Activated naive CD8-positive, alpha-beta T cell treated with anti-CD3 and anti-CD28 coated beads, Interleukin-2, amount 10 ng/mL, durations not matched to agents 7 days and 5 days (primary cell): Measurements from ENCODE around the gene AJAP1. TPM values are rescaled to one million over a fixed set of nuclear protein-coding genes. Genes with fewer than 3 reads are reported as not detected.

Source experiments
- ATAC-seq: fragments of 150-1000 bp; cut with Tn5 transposase; one replicate; pipeline ENCODE4 v1.10.0; 2021; ENCODE audit warnings: low read depth, moderate library complexity
- POLR2A ChIA-PET: fragments of 350-600 bp; sonication (Branson Sonifier 250); formaldehyde crosslinking; loops from one replicate; lab custom pipeline; 2021; ENCODE audit warnings: antibody characterized with exemption; lab: Charles Lee
- DNase-seq: peaks from one replicate; pipeline ENCODE4 v3.0.0; 2021
- H3K27ac Mint-ChIP-seq: one replicate; pipeline ENCODE4 v1.8.0; 2022; ENCODE audit warnings: mild to moderate bottlenecking, mixed read lengths
- H3K27me3 Mint-ChIP-seq: one replicate; pipeline ENCODE4 v1.8.0; 2022; ENCODE audit warnings: mild to moderate bottlenecking, moderate library complexity, mixed read lengths
- H3K36me3 Mint-ChIP-seq: one replicate; pipeline ENCODE4 v1.8.0; 2021; ENCODE audit warnings: mild to moderate bottlenecking, mixed read lengths
- H3K4me1 Mint-ChIP-seq: one replicate; pipeline ENCODE4 v1.8.0; 2021; ENCODE audit warnings: mixed read lengths
- H3K4me3 Mint-ChIP-seq: one replicate; pipeline ENCODE4 v1.8.0; 2022; ENCODE audit warnings: mild to moderate bottlenecking, moderate library complexity, mixed read lengths
- H3K9me3 Mint-ChIP-seq: one replicate; pipeline ENCODE4 v1.8.0; 2021; ENCODE audit warnings: mixed read lengths
- total RNA-seq, 2 experiments: library from RNA; stranded (reverse); gene quantifications; one replicate each; pipeline ENCODE4 v1.2.3, GENCODE V29; 2021

AJAP1 gene
- total RNA-seq, 2 experiments from 2014 or later = not detected

DNA sequence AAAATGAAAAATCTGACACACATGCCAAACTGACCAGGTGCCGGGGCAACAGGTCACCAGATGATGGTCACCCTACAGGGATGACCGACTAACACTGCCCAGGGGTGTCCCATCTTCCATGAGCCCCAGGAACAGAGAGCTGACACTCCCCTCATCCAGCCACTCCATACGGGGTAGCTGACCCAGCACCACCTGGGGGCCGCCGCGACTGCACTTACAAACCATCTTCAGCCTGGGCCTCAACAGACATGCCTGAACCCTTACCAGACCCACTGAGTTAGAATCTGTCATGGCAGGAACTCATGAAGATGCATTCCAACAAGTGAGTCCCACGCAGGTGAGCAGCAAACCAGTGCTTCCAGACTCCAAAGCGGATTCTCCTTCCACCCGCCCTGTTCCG lies 31.6 kb upstream of the AJAP1 start:
- no peaks in the 10 kb centered on the region for H3K9me3 Mint-ChIP-seq
- H3K27me3 Mint-ChIP-seq = no peaks in the 10 kb centered on the region
- H3K4me1 Mint-ChIP-seq = no peaks in the 10 kb centered on the region

GRCh38 chr1:4624141-4624715 lies 30.2 kb upstream of the AJAP1 start:
- Mint-ChIP-seq H3K27me3 (no peaks in the 10 kb centered on the region), H3K4me1 (no peaks in the 10 kb centered on the region), H3K36me3 (no peaks in the 10 kb centered on the region), H3K27ac (no peak overlapping the region), H3K9me3 (no peaks in the 10 kb centered on the region), H3K4me3 (no peak overlapping the region)
- POLR2A ChIA-PET = no interaction called here
- no peak for ATAC-seq
- no peak for DNase-seq

More for the DNA sequence above, 31.6 kb upstream of the AJAP1 start:
- Mint-ChIP-seq H3K27ac (no peak overlapping the region), H3K36me3 (no peaks in the 10 kb centered on the region), H3K4me3 (no peak overlapping the region)
- POLR2A ChIA-PET = no interaction called here
- DNase-seq (no peak), ATAC-seq (no peak)

DNA sequence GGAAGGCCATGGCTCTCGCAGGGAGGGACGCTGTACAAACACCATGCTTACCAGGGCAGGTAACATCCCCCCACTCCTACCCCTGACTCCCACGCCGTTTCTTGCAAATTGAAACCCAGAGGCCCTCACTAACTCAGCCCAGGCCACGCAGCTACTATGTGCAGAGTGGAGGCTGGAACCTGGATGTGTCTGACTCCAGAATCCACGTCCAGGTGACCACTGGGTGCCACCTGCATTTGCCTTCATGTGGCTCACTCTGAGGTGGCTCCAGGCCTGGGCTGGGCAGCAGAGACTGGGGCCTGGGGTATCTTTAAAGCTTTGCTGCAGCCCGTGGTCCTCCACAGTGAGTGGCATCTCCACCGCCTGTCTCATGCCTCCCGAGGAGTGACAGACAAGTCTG lies 29.6 kb upstream of the AJAP1 start:
- DNase-seq (no peak), ATAC-seq (no peak)
- H3K27ac Mint-ChIP-seq = no peak overlapping the region
- H3K27me3 Mint-ChIP-seq = no peaks in the 10 kb centered on the region
- POLR2A ChIA-PET = no interaction called here
- H3K9me3 Mint-ChIP-seq = no peaks in the 10 kb centered on the region
- no peaks in the 10 kb centered on the region for H3K36me3 Mint-ChIP-seq
- H3K4me1 Mint-ChIP-seq = no peaks in the 10 kb centered on the region
- no peak overlapping the region for H3K4me3 Mint-ChIP-seq

DNA sequence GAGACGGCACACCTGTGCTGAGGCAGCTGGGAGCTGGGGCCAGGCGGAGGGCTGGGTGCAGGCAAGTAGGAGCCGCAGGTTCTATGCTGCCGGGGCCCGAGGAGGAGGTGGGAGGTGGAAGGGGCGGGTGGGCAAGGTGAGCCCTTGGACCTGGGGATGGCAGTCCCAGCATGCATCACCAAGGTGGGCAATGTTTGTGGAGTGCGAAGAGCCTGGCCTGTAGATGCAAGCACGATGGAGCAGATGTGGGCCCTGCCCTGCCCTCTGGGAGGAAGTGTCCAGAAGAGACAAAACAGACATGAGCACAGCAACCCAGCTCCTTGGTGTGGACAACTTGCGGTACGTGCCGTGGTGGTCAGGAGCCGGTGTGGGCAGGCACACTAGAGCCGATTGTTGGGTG lies 28.3 kb upstream of the AJAP1 start:
- ATAC-seq (no peak), DNase-seq (no peak)
- Mint-ChIP-seq H3K27ac (no peak overlapping the region), H3K4me3 (no peak overlapping the region), H3K27me3 (no peaks in the 10 kb centered on the region), H3K36me3 (no peaks in the 10 kb centered on the region), H3K4me1 (no peaks in the 10 kb centered on the region), H3K9me3 (no peaks in the 10 kb centered on the region)
- POLR2A ChIA-PET = no interaction called here

GRCh38 chr1:4626560-4627319 lies 27.7 kb upstream of the AJAP1 start:
- Mint-ChIP-seq H3K27ac (no peak overlapping the region), H3K36me3 (no peaks in the 10 kb centered on the region), H3K4me1 (no peaks in the 10 kb centered on the region), H3K9me3 (no peaks in the 10 kb centered on the region), H3K4me3 (no peak overlapping the region), H3K27me3 (no peaks in the 10 kb centered on the region)
- POLR2A ChIA-PET = no interaction called here
- ATAC-seq = no peak
- DNase-seq = no peak

DNA sequence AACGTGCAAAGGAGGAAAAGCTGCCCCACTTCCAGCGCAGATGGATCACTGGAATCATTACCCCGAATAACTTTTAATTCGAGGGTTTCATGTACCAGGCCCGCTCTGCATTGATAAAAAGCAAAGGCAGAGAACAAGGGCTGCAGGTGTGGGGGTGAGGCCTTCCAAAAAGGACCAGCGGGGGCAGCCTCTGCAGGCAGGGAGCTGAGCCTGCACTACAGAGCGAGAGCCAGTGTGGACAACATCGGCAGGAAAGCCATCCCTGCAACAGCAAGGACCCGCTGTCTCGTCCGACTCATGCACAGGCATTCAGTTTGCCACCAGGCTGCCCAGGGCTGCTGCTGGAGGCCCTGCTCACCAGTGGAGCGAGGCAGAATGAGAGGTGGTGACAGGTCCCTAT lies 27.1 kb upstream of the AJAP1 start:
- Mint-ChIP-seq H3K4me1 (no peaks in the 10 kb centered on the region), H3K9me3 (no peaks in the 10 kb centered on the region), H3K4me3 (no peak overlapping the region), H3K27me3 (no peaks in the 10 kb centered on the region), H3K36me3 (no peaks in the 10 kb centered on the region), H3K27ac (no peak overlapping the region)
- DNase-seq (no peak), ATAC-seq (no peak)
- POLR2A ChIA-PET = no interaction called here

DNA sequence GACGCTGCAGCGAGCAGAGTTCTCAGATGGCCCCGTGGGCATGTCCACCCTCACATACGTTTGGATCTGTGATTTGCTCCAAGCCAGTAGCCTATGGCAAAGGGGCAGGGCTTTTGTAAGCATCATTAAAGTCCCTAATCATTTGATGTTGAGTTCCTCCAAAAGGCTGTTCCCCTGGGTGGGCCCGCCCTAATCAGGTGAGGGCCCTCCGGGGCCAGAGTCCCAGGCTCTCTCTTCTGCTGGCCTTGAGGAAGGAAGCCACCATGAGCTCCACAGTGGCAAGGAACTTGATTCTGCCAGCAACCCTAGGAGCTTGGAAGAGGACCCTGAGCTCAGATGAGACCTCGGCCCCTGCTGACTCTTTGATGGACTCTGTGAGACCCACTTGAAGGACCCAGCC lies 25.4 kb upstream of the AJAP1 start:
- Mint-ChIP-seq H3K4me1 (no peaks in the 10 kb centered on the region), H3K36me3 (no peaks in the 10 kb centered on the region), H3K27ac (no peak overlapping the region), H3K27me3 (no peaks in the 10 kb centered on the region), H3K9me3 (no peaks in the 10 kb centered on the region), H3K4me3 (no peak overlapping the region)
- ATAC-seq = no peak
- POLR2A ChIA-PET = no interaction called here
- DNase-seq = no peak

- Mint-ChIP-seq H3K27me3 (no peaks in the 10 kb centered on the region), H3K4me1 (no peaks in the 10 kb centered on the region), H3K9me3 (no peaks in the 10 kb centered on the region), H3K4me3 (no peak overlapping the region), H3K36me3 (no peaks in the 10 kb centered on the region), H3K27ac (no peak overlapping the region)
- DNase-seq = no peak
- POLR2A ChIA-PET = no interaction called here
- ATAC-seq = no peak
Measured at GRCh38 chr1:4630561-4630960, 23.8 kb upstream of the AJAP1 start.

GRCh38 chr1:4631321-4631720 lies 23.1 kb upstream of the AJAP1 start:
- Mint-ChIP-seq H3K4me3 (no peak overlapping the region), H3K36me3 (no peaks in the 10 kb centered on the region), H3K27me3 (peaks cover 2% of the 10 kb centered on the region), H3K4me1 (no peaks in the 10 kb centered on the region), H3K9me3 (no peaks in the 10 kb centered on the region), H3K27ac (no peak overlapping the region)
- no peak for DNase-seq
- no peak for ATAC-seq
- POLR2A ChIA-PET = no interaction called here

GRCh38 chr1:4633346-4633745 lies 21.1 kb upstream of the AJAP1 start:
- no peaks in the 10 kb centered on the region for H3K36me3 Mint-ChIP-seq
- no peaks in the 10 kb centered on the region for H3K9me3 Mint-ChIP-seq
- no peak for DNase-seq
- no peak overlapping the region for H3K27ac Mint-ChIP-seq
- no peaks in the 10 kb centered on the region for H3K4me1 Mint-ChIP-seq
- POLR2A ChIA-PET = no interaction called here
- no peak overlapping the region for H3K4me3 Mint-ChIP-seq
- no peak for ATAC-seq
- H3K27me3 Mint-ChIP-seq = peaks cover 5% of the 10 kb centered on the region

DNA sequence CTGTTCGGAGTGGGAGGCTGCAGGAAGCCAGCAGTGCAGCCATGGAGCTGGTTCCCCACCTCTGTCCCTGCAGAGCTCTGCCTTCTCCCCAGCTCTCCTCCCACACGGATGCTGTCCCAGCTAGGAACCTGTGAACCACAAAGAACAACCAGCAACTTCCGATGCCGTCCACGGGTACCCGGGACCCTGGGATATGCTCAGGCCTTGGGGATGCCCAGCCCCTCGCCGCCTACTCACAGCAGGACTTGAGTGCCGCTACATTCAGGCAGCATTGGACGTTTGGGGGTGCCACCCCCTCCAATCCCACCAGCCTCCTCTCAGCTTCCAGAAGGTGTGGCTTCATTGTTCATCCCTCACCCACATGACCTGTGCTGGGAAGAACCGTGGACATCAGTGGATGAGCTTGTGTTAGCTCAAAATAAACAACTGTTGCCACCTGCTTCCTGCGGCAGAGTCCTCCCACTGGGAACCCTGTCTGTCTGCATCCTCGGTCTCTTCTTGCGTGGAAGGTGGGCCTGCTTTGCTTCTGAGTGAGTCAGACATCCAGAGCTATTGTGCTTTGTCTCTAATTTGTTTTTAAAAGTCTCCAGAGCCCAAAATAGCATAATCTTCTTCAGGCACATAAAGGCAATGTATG lies 20.1 kb upstream of the AJAP1 start:
- no peaks in the 10 kb centered on the region for H3K9me3 Mint-ChIP-seq
- POLR2A ChIA-PET = no interaction called here
- no peaks in the 10 kb centered on the region for H3K4me1 Mint-ChIP-seq
- ATAC-seq (no peak), DNase-seq (no peak)
- H3K27ac Mint-ChIP-seq = no peak overlapping the region
- H3K4me3 Mint-ChIP-seq = no peak overlapping the region
- no peaks in the 10 kb centered on the region for H3K36me3 Mint-ChIP-seq
- H3K27me3 Mint-ChIP-seq = peaks cover 5% of the 10 kb centered on the region

DNA sequence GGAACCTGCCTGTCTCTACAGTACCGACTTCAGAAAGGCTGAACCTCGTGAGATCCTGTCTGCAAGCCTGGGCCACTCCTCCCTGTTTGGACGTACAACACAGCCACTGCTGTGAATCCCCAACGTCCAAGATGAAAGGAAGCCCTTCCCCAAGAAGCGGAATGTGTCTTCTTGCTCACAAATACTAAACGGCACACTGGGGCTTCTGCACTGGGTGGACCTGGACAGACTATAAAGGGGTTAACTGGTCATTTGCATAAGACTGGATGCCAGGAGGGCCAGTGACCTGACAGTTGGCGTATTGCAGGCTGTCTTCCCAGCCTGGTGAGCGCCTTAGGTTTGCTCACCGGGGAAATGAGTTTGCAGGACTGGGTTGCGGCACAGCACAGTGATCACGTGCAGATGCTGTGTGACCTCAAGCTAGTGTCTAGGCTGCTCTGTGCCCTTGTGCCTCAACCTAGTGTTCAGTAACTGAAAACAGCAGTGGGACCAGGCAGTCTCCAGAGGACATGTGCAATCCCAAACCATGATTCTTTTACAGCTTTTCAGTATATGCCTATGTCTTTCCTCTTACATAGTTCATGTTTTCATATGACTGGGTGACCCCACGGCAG lies 19.5 kb upstream of the AJAP1 start:
- Mint-ChIP-seq H3K27ac (no peak overlapping the region), H3K4me1 (no peaks in the 10 kb centered on the region), H3K36me3 (no peaks in the 10 kb centered on the region), H3K4me3 (no peak overlapping the region), H3K9me3 (no peaks in the 10 kb centered on the region), H3K27me3 (peaks cover 5% of the 10 kb centered on the region)
- no peak for DNase-seq
- no peak for ATAC-seq
- POLR2A ChIA-PET = no interaction called here

- no peak overlapping the region for H3K4me3 Mint-ChIP-seq
- no peaks in the 10 kb centered on the region for H3K9me3 Mint-ChIP-seq
- DNase-seq (no peak), ATAC-seq (no peak)
- POLR2A ChIA-PET = no interaction called here
- peaks cover 5% of the 10 kb centered on the region for H3K27me3 Mint-ChIP-seq
- H3K4me1 Mint-ChIP-seq = no peaks in the 10 kb centered on the region
- H3K27ac Mint-ChIP-seq = no peak overlapping the region
- H3K36me3 Mint-ChIP-seq = no peaks in the 10 kb centered on the region
Measured at GRCh38 chr1:4636186-4636585, 18.2 kb upstream of the AJAP1 start.
